ENCODE data around the gene UFM1.

Gene UFM1

GRCh38 chr13:38399535-38399934 is 49.9 kb downstream of the UFM1 start:
- ATAC-seq (replicated peaks; ENCODE audit: extremely low read depth, poor library complexity, severe bottlenecking) (no peak), DNase-seq (ENCODE audit: low spot score in 2 of 2) (no peak)
- no peaks in the 10 kb centered on the region for H3K4me1 Mint-ChIP-seq
- no peak overlapping the region for H3K27ac Mint-ChIP-seq (ENCODE audit: low read depth)
- H3K36me3 Mint-ChIP-seq (ENCODE audit: insufficient read depth) = no peaks in the 10 kb centered on the region
- H3K27me3 Mint-ChIP-seq = no peaks in the 10 kb centered on the region
- no peak overlapping the region for H3K4me3 Mint-ChIP-seq
- no peaks in the 10 kb centered on the region for H3K9me3 Mint-ChIP-seq

- Mint-ChIP-seq H3K9me3 (no peaks in the 10 kb centered on the region), H3K27ac (ENCODE audit: low read depth) (no peak overlapping the region), H3K4me3 (no peak overlapping the region), H3K27me3 (no peaks in the 10 kb centered on the region), H3K36me3 (ENCODE audit: insufficient read depth) (no peaks in the 10 kb centered on the region), H3K4me1 (no peaks in the 10 kb centered on the region)
- DNase-seq (ENCODE audit: low spot score in 2 of 2) = no peak
- ATAC-seq (replicated peaks; ENCODE audit: extremely low read depth, poor library complexity, severe bottlenecking) = no peak
Measured at GRCh38 chr13:38401276-38401675, 51.6 kb downstream of the UFM1 start.

- DNase-seq (ENCODE audit: low spot score in 2 of 2) = no peak
- Mint-ChIP-seq H3K36me3 (ENCODE audit: insufficient read depth) (no peaks in the 10 kb centered on the region), H3K9me3 (no peaks in the 10 kb centered on the region), H3K4me1 (no peaks in the 10 kb centered on the region), H3K27ac (ENCODE audit: low read depth) (no peak overlapping the region), H3K4me3 (no peak overlapping the region), H3K27me3 (no peaks in the 10 kb centered on the region)
- no peak for ATAC-seq (replicated peaks; ENCODE audit: extremely low read depth, poor library complexity, severe bottlenecking)
Measured at GRCh38 chr13:38405216-38405615, 55.6 kb downstream of the UFM1 start.

- H3K4me3 Mint-ChIP-seq = no peak overlapping the region
- DNase-seq (ENCODE audit: low spot score in 2 of 2) (no peak), ATAC-seq (replicated peaks; ENCODE audit: extremely low read depth, poor library complexity, severe bottlenecking) (no peak)
- H3K27me3 Mint-ChIP-seq = no peaks in the 10 kb centered on the region
- no peaks in the 10 kb centered on the region for H3K4me1 Mint-ChIP-seq
- no peak overlapping the region for H3K27ac Mint-ChIP-seq (ENCODE audit: low read depth)
- no peaks in the 10 kb centered on the region for H3K36me3 Mint-ChIP-seq (ENCODE audit: insufficient read depth)
- H3K9me3 Mint-ChIP-seq = peaks cover 5% of the 10 kb centered on the region
Measured at GRCh38 chr13:38409771-38410170, 60.1 kb downstream of the UFM1 start.

- peaks cover 5% of the 10 kb centered on the region for H3K9me3 Mint-ChIP-seq
- no peaks in the 10 kb centered on the region for H3K27me3 Mint-ChIP-seq
- DNase-seq (ENCODE audit: low spot score in 2 of 2) = no peak
- H3K4me1 Mint-ChIP-seq = no peaks in the 10 kb centered on the region
- H3K27ac Mint-ChIP-seq (ENCODE audit: low read depth) = no peak overlapping the region
- H3K36me3 Mint-ChIP-seq (ENCODE audit: insufficient read depth) = no peaks in the 10 kb centered on the region
- no peak overlapping the region for H3K4me3 Mint-ChIP-seq
- ATAC-seq (replicated peaks; ENCODE audit: extremely low read depth, poor library complexity, severe bottlenecking) = no peak
Measured at GRCh38 chr13:38412266-38412665, 62.6 kb downstream of the UFM1 start.
